SK-N-SH treated with all-trans-retinoic acid at 6 μM for 48 hours (cell line): ENCODE results near the gene OR10H2.

Experiments
- ARNTL ChIP-seq: fragments of 450-650 bp; formaldehyde crosslinking; IDR thresholded peaks from 2 replicates; pipeline ENCODE4 v1.5.0; 2020; ENCODE audit warnings: low read depth, mild to moderate bottlenecking, moderate library complexity, borderline replicate concordance
- BACH2 ChIP-seq: fragments of 250-450 bp; sonication (Bioruptor Pico); IDR thresholded peaks from 2 replicates; pipeline ENCODE4 v1.9.0; 2021; ENCODE audit warnings: mild to moderate bottlenecking, borderline replicate concordance
- CSRNP3 ChIP-seq: fragments of 250-450 bp; sonication (Bioruptor Pico); IDR thresholded peaks from 2 replicates; pipeline ENCODE4 v1.5.1; 2021; ENCODE audit warnings: mild to moderate bottlenecking, moderate library complexity
- ESRRG ChIP-seq: fragments of 250-450 bp; sonication (Bioruptor Pico); IDR thresholded peaks from 2 replicates; pipeline ENCODE4 v1.6.1; 2021; ENCODE audit warnings: mild to moderate bottlenecking
- OSR1 ChIP-seq: fragments of 250-450 bp; sonication (Bioruptor Pico); IDR thresholded peaks from 2 replicates; pipeline ENCODE4 v1.8.0; 2022; ENCODE audit warnings: moderate library complexity, mild to moderate bottlenecking, inconsistent platforms
- PATZ1 ChIP-seq: fragments of 250-450 bp; sonication (Bioruptor Pico); IDR thresholded peaks from 2 replicates; pipeline ENCODE4 v1.8.0; 2020; ENCODE audit warnings: mild to moderate bottlenecking, moderate library complexity, borderline replicate concordance
- POU6F1 ChIP-seq: fragments of 250-450 bp; sonication (Bioruptor Pico); IDR thresholded peaks from 2 replicates; pipeline ENCODE4 v1.8.0; 2021; ENCODE audit warnings: low read depth, mild to moderate bottlenecking, moderate library complexity, borderline replicate concordance
- RARB ChIP-seq: fragments of 250-450 bp; sonication (Bioruptor Pico); IDR thresholded peaks from 2 replicates; pipeline ENCODE4 v1.8.0; 2021; ENCODE audit warnings: mild to moderate bottlenecking, moderate library complexity
- TSHZ2 ChIP-seq: fragments of 250-450 bp; sonication (Bioruptor Pico); IDR thresholded peaks from 2 replicates; pipeline ENCODE4 v1.5.0; 2020; ENCODE audit warnings: mild to moderate bottlenecking, moderate library complexity
- ZC3H10 ChIP-seq: fragments of 250-450 bp; sonication (Bioruptor Pico); IDR thresholded peaks from 2 replicates; pipeline ENCODE4 v1.5.1; 2021; ENCODE audit warnings: mild to moderate bottlenecking, moderate library complexity
- ZFP3 ChIP-seq: fragments of 250-450 bp; sonication (Bioruptor Pico); IDR thresholded peaks from 2 replicates; pipeline ENCODE4 v1.5.0; 2020; ENCODE audit warnings: mild to moderate bottlenecking, moderate library complexity
- ZFP30 ChIP-seq: fragments of 450-650 bp; formaldehyde crosslinking; IDR thresholded peaks from 2 replicates; pipeline ENCODE4 v1.5.0; 2022; ENCODE audit warnings: mild to moderate bottlenecking, moderate library complexity
- ZNF565 ChIP-seq: fragments of 450-650 bp; formaldehyde crosslinking; conservative IDR thresholded peaks from 2 replicates; pipeline ENCODE4 v1.5.0; 2020; ENCODE audit warnings: low read depth, mild to moderate bottlenecking, moderate library complexity
- ZNF8 ChIP-seq: fragments of 450-650 bp; formaldehyde crosslinking; IDR thresholded peaks from 2 replicates; pipeline ENCODE4 v1.5.0; 2020; ENCODE audit warnings: mild to moderate bottlenecking, moderate library complexity

- TF ChIP-seq ZFP3 (CRISPR knock-in tag) (no peak), ZNF565 (no peak), ZC3H10 (CRISPR knock-in tag) (no peak), RARB (no peak), TSHZ2 (CRISPR knock-in tag) (no peak), PATZ1 (CRISPR knock-in tag) (no peak), BACH2 (CRISPR knock-in tag) (no peak), POU6F1 (no peak), OSR1 (CRISPR knock-in tag) (no peak), ESRRG (CRISPR knock-in tag) (no peak), ARNTL (CRISPR knock-in tag) (no peak), CSRNP3 (CRISPR knock-in tag) (no peak), ZFP30 (CRISPR knock-in tag) (no peak), ZNF8 (CRISPR knock-in tag) (no peak)
Observed at GRCh38 chr19:15683411-15683810, 44.4 kb upstream of the OR10H2 start.
